HL-60 (cell line): ENCODE data around the gene HTR2B.

ENCODE experiments used
- CTCF ChIP-seq: IDR thresholded peaks from one replicate; pipeline ENCODE4 v1.5.1; 2011; ENCODE audit warnings: low read length, control low read depth, inconsistent platforms; ENCODE audit not compliant: insufficient read depth
- POLR2AphosphoS5 ChIP-seq: IDR thresholded peaks from 2 replicates; pipeline ENCODE4 v1.6.1; 2012; ENCODE audit warnings: low read depth
- TF ChIP-seq, protein P1 (sequence below): IDR thresholded peaks from 2 replicates; pipeline ENCODE4 v1.6.1; 2012; ENCODE audit warnings: low read depth; ENCODE audit not compliant: insufficient replicate concordance

DNA sequence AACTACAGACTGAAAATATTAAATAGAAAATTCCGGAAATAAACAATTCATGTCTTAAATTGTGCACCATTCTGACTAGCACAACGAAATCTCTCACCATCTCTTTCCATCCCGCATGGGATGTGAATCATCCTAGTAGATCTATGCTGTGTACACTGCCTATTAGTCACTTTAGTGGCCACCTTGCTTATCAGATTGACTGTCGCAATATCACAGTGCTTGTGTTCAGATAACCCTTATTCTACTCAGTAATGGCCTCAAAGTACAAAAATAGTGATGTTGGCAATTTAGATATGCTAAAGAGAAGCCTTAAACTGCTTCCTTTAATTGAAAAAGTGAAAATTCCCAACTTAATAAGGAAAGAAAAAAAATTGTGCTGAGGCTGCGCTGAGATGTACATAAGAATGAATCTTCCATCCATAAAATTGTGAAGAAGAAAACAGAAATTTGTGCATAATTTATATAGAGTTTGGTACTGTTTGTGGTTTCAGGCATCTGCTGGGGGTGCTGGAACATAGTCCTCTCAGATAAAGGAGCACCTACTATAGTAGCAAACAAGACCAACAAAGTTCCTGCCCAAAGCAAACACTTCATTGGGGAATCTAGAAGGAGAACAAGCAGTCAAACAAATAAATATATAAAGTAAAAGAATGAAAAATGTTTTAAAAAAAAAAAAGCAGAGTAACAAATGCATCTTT lies 56.2 kb downstream of the HTR2B start:
- TF ChIP-seq CTCF (no peak), POLR2AphosphoS5 (no peak)
- TF ChIP-seq, protein P1, sequence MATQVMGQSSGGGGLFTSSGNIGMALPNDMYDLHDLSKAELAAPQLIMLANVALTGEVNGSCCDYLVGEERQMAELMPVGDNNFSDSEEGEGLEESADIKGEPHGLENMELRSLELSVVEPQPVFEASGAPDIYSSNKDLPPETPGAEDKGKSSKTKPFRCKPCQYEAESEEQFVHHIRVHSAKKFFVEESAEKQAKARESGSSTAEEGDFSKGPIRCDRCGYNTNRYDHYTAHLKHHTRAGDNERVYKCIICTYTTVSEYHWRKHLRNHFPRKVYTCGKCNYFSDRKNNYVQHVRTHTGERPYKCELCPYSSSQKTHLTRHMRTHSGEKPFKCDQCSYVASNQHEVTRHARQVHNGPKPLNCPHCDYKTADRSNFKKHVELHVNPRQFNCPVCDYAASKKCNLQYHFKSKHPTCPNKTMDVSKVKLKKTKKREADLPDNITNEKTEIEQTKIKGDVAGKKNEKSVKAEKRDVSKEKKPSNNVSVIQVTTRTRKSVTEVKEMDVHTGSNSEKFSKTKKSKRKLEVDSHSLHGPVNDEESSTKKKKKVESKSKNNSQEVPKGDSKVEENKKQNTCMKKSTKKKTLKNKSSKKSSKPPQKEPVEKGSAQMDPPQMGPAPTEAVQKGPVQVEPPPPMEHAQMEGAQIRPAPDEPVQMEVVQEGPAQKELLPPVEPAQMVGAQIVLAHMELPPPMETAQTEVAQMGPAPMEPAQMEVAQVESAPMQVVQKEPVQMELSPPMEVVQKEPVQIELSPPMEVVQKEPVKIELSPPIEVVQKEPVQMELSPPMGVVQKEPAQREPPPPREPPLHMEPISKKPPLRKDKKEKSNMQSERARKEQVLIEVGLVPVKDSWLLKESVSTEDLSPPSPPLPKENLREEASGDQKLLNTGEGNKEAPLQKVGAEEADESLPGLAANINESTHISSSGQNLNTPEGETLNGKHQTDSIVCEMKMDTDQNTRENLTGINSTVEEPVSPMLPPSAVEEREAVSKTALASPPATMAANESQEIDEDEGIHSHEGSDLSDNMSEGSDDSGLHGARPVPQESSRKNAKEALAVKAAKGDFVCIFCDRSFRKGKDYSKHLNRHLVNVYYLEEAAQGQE = no peak
